ENCODE results near the gene MRPL53.
"Not testable (repeated sequence)": the region's sequence is repeated elsewhere in the genome, so short reads cannot be mapped to it uniquely, and the experiment has no call there.

Gene MRPL53

DNA sequence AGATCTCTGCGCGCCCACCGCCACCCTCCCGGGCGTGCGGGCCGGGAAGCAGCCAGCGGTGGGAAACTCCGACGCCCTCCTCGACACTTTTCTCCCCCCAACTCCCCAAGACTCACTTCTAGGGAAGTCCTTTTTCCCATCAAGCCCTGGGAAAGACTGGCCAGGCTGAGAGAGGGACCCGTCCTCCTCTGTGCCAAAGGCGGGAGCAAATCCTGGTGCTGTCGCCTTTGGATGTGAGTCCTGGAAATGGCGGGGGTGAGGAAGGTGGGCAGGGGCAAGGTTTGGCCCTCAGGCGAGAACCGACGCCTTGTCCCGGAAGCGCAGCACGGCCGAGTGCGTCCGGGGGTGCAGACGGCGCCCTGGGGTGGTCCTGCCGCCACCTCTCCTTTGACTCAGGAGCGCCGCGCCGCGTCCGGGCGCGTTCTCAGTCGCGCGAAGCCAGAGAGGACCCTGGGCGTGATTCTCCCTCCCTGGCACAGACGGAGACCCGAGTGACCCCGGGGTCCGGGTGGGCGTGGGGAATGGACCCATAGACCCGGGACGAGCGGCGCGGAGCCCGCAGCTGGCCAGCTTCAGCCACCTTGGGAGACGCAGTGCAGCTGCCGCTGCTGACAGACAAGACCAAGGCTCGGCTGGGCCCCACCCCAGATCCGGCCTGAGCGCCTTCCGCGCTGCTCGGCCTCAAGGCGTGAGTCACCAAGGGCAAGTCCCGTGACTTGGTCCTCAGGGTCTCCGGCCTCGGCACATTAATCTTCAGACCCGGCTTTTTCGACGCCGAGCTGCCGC is 30.4 kb upstream of the MRPL53 start:
- no peak for DNase-seq (ENCODE audit: low read depth in 2 of 2)

- no peak for DNase-seq (ENCODE audit: low read depth in 2 of 2)
Observed at GRCh38 chr2:74502147-74502719, 29.8 kb upstream of the MRPL53 start.

DNA sequence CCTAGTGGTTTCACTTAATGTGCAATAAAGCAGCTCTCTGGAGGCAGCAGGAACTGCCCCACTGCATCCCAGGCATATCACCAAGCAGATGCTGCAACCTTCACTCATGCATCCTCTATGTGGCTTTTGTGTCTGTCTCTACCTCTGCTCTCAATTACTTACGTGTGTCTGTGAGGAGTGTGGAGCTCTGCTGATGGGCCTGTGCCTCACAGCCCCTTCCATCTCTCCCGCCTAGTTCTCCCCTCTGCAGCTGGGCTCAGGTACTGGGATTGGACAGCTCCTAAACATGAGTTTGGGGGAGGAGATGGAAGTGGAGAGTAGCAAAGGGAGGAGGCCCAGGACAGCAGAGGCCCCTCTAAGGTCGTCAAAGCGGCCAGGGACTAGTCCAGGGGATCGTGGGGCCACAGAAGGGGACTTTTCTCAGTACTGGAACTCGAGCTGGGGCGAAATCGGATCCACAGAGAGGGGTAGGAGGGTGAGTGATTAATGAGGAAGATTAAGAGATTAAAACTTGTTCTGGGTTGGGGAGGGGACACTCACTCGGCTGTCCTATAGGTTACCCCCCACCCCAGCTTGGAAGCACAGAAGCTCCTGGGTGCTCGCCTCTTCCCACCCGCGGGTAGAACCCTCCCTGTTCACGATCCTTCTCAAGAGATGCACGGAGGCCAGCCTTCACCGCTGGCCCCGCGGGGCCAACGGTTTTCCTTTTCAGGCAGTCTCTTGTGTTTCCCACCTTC is 29.0 kb upstream of the MRPL53 start:
- no peak for DNase-seq (ENCODE audit: low read depth in 2 of 2)

- no peak for DNase-seq (ENCODE audit: low read depth in 2 of 2)
Observed at GRCh38 chr2:74500578-74500946, 28.1 kb upstream of the MRPL53 start.

- no peak for DNase-seq (ENCODE audit: low read depth in 2 of 2)
Observed at GRCh38 chr2:74499940-74500577, 27.6 kb upstream of the MRPL53 start.

DNA sequence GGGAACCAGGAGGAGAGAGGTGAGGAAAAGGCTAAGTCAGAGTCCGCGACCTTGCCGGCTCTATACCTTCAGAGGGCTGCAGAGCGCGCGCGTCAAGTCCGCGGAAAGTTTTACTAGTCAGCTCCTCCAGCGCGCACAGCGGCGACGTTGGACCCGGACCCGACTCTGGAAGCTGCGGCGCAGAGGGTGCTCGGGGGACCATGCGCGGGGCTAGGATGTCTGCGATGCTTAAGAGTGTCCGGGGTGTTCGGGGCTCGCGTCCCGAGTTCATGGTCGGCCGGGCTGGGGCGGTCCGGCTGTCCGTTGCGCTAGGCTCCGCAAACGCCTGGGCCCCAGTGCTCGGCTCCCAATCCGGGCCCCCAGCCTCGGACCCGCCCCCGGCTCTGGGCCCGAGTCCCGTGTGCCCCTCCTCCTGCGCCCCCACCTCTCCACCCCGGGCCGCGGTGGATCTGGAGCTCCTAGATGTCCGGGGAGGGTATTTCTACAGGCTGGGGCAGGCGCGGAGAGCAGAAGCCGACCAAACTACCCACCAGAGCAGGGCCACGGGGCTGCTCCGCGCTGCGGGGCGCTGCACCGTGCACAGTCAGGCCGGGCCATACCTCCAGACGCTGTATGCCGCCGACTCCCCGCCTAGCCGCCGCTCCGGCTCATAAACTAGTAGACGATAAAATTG is 26.9 kb upstream of the MRPL53 start, which contains the start of gene LBX2:
LBX2 (minus strand) TSS at position 337 of the 673 bp plus-strand sequence; CDS start at position 271, 66 bp downstream.
- DNase-seq (ENCODE audit: low read depth in 2 of 2) = no peak

- DNase-seq (ENCODE audit: low read depth in 2 of 2) = no peak
Observed at GRCh38 chr2:74498500-74499266, 26.2 kb upstream of the MRPL53 start.

DNA sequence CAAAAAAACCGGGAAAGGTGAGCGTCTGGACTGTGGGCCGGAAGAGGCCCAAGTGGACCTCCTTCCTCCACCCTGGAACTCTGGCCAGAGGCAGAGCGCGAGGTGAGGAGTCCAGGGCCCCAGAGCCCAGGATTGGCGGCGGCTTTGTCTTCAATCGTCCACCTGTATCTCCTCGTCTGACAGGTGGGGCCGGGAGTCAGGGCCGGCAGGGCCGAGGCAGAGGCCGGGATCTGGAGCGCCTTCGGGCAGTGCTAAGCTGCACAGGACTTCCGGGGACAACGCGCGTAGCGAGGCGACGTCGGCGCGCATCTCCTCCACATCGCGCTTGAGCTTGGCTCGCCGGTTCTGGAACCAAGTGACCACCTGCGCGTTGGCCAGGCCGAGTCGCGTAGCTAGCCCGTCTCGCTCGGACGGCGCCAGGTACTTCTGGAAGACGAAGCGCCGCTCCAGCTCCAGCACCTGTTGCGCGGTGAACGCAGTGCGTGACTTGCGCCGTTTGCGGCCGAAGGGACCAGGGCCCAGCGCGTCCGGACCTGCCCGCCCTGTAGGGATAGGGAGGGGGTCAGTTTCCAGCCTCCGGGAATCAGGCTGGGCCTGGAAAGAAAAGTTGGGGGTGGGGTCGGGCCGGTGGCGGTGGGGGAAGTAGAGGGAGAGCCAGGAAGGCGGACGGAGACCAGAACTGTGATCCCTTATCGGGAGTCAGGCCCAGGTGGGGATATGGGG is 25.5 kb upstream of the MRPL53 start:
- DNase-seq (ENCODE audit: low read depth in 2 of 2) = no peak

DNA sequence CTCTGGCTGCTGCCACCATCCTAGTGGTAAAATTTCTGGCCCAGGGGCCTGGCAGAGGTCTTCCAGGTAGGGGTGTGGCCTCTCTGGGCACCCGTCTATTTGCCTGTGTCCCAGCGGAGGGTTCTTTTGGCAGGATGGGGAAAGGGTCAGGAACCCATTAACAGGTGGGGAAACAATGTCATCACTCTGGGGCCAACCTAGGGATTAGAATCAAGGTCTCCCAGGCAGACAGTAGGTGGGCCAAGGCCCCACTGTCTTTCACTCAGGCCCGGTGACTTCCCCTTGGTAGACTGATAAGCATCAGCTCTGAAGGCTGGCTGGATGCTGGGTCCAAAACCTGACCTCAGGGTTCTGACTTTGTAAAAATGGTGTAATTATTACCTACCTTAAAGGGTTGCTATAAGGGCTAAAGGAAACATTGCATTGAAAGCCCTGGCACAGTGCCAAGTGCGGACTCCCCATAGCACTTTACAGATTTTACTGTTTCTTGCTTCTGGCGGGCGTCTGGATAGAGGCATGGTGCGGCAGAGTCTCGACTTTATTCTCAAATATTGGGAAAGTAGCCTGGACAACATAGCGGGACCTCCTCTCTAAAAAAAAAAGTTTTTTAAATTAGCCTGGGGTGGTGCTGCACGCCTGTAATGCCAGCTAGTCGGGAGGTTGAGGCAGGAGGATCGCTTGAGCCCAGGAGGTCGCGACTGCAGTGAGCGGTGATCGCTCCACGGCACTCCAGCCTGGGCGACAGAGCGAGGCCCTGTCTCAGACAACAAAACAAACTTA is 24.7 kb upstream of the MRPL53 start:
- DNase-seq (ENCODE audit: low read depth in 2 of 2) = no peak

DNA sequence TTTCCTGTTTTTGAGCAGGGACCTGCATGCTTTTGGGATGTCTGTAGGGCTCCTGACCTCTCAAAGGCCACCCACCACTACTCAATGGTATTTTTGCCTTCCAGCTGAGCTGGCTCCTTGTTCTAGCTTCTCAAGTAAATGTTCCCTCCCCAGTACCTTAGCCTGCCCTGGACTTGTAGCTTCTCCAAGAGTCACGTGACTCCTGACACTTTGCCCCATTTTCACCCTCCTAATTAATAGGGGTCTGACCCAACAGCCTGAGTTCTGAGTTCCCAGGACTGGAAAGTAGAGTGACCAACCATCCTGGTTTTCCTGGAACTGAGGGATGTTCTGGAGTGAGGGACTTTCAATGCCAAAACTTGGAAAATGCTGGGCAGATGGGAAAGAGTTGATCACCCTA is 23.0 kb upstream of the MRPL53 start:
- DNase-seq (ENCODE audit: low read depth in 2 of 2) = no peak

DNA sequence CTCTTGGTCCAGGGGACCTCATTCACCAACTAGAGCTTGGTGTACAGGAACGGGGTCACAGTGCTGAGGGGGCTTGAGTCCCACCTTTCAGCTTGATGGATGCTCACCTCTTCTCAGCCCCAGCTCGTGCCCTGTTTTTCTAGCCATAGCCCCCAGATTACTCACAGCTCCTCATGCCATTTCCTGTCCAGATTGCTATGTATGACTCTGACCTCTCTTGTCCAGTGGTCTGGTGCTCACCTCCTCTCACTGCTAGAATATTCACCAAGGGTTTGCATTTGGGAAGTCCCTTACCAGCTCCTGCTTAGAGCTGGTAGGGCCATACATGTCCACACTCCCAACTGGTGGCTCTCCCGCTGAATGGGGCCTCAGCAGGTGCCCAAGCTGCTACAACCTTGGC is 21.1 kb upstream of the MRPL53 start:
- DNase-seq (ENCODE audit: low read depth in 2 of 2) = no peak

- no peak for DNase-seq (ENCODE audit: low read depth in 2 of 2)
Observed at GRCh38 chr2:74491648-74492544, 19.4 kb upstream of the MRPL53 start.

- DNase-seq (ENCODE audit: low read depth in 2 of 2) = no peak
Observed at GRCh38 chr2:74489906-74490305, 17.4 kb upstream of the MRPL53 start.

GRCh38 chr2:74488643-74489481 is 16.4 kb upstream of the MRPL53 start:
- no peak for DNase-seq (ENCODE audit: low read depth in 2 of 2)

GRCh38 chr2:74486141-74486540 is 13.7 kb upstream of the MRPL53 start:
- DNase-seq (ENCODE audit: low read depth in 2 of 2) = no peak

DNA sequence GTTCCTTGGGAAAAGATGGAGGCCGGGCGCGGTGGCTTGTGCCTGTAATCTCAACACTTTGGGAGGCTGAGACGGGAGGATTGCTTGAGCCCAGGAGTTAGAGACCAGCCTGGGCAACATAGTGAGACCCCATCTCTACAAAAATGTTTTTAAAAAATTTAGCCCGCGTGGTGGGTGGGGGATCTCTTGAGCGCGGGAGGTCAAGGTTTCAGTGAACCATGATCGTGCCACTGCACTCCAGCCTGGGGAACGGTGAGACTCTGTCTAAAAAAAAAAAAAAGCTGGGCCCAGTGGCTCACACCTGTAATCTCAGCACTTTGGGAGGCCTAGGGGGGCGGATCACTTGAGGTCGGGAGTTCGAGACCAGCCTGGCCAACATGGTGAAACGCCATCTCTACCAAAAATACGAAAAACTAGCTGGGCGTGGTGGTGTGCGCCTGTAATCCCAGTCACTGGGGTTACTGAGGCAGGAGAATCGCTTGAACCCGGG is 11.2 kb upstream of the MRPL53 start:
- DNase-seq (ENCODE audit: low read depth in 2 of 2) = not testable (repeated sequence)

Measured in stimulated activated CD8-positive, alpha-beta memory T cell treated with anti-CD3 and anti-CD28 coated beads, Interleukin-15, amount 100 ng/mL, for 4 hours (primary cell).